Stimulated activated CD4-positive, alpha-beta T cell treated with anti-CD3 and anti-CD28 coated beads, Interleukin-12 subunit alpha, Interleukin-12 subunit beta, amount 100 ng/mL, for 4 hours (primary cell): ENCODE results near the gene NDUFB6.
"Not testable (repeated sequence)": the region's sequence is repeated elsewhere in the genome, so short reads cannot be mapped to it uniquely, and the experiment has no call there.

Source experiments
- DNase-seq: peaks from one replicate; pipeline ENCODE4 v3.0.0-alpha.2; 2020

The NDUFB6 gene

DNA sequence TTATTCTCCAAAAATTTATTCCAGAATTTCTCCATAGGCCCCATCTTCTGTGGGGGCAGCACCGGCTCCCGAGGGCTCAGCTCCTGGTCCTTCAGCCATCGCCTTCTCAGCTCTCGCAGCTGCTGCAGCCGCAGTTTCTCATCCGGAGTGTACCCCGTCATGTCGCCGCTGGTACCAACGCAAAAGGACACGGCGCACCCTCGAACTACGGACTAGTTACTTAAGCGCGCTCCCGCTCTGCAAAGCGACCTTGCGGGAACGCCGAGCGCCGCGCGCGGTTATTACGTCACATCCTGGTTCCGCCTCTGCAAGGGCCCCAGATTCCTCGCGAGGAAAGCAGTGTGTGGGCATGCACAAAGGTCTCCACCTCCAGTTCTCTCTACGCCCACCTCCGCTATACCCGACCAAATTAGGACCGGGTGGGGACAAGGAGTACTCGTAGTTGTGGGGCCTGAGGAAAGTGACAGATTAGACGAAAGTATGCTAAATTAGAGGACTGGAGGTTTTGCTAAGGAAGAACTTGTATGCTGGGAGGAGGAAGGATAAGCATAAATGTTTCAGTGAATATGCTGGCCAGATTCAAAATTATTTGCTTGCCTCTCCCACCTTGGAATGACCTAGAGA is at the start of gene NDUFB6:
Gene NDUFB6 (minus strand): TSS at position 260 of the 624 bp plus-strand sequence. CDS start 99 bp downstream, at position 161.
- peak; percentile 93 for DNase-seq

DNA sequence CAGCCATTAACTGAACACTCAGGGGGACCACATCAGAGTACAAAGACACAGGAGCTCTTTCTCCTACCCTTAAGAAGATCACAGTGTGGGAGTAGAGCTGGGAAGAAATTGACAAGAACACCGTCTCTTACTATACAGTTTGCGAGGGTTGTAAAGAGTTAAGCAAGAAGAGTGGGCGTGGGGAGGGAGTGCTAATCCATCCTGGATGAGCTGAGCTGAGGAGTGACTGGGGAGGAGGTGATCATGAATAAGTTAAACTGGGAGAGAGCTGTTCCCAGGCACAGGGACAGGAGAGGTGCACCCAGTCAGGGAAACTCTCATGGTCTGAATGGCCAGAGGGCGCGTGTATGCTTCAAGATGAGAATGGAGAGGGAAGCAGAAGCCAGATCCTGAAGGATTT is 45.3 kb upstream of the NDUFB6 start:
- no peak for DNase-seq

GRCh38 chr9:32606811-32607210 is 33.9 kb upstream of the NDUFB6 start:
- no peak for DNase-seq

DNA sequence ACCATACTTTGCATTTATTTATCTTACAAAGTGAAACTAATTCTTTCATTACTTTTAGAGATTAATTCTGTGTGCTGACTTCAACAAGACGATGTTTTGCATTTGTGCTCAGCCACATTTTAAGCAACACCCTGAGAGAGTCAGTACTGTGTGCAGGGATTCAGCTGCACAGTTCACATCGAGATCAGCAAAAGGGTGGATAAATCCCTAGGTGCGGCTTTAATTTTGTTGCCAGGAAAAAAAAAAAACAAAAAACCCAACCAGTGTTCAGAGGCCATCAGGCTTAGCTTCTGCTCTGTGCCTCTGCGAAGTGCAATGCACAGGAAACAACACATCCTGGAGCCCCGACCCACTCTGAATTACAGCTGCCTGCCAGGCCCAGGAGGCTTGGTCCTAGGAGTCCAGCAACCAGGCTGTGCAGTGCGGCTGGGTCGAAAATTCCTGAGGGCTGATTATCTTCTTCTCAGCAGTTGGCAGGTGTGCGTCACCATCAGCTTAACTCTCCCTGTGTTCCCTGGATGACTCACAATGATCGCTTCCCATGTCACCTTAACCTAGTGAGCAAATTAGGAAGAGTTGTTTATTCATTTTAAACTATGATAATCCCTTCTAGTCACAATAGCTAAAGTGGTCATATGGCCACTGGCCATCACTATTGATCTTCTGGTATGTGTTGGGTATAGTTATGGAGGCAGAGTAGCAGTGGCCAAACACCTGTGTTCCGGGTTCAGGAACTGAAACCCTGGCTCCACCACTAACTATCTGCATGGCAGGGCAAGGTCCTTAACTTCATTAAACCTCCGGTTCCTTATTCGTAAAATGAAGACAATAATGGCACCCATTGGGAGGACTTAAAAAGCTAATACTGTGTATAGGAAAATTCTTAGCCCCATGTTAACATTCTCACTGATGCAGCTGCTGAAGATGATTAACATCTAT is 31.2 kb upstream of the NDUFB6 start:
- DNase-seq: no peak

GRCh38 chr9:32599021-32599420 is 26.1 kb upstream of the NDUFB6 start:
- not testable (repeated sequence) for DNase-seq

- no peak for DNase-seq
Observed at GRCh38 chr9:32596936-32597335, 24.0 kb upstream of the NDUFB6 start.

- no peak for DNase-seq
Observed at GRCh38 chr9:32596096-32596865, 23.3 kb upstream of the NDUFB6 start.

DNA sequence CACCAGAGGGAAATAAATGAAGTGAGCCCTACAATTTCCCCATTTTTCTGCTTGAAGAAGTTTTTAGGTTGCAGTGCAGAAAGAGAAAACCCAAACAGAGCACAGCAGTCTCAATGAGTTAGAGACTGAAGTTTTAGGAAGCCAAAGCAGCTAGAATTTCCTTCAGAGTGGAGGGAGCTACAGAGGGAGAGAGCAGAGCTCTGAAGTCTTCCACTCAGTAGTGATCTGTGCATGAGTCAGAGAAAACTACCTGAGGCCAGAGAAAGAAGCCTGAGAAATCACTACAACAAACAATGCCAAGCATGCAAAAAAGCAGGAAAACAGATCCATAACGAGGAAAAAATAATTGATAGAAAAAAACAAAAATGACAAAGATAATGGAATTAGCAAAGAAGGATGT is 17.9 kb upstream of the NDUFB6 start:
- DNase-seq: no peak

DNA sequence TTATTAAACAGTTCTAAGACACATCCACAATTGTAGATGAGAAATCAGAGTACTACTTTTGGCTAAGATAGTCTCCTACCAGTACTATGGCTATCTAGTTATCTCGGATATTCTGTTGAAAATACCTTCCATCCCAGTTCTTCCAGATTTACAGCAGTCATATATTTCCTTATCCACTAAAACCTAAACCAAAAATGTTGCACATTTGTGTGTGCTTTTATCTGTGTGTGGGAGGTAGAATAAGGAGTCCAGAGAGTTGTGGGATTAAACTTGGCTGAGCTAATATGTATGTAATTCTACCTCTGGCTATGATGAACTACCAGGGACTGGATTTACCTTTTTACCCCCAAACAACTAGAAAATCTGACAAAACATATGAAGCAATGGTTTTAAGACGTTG is 17.5 kb upstream of the NDUFB6 start:
- DNase-seq: no peak

DNA sequence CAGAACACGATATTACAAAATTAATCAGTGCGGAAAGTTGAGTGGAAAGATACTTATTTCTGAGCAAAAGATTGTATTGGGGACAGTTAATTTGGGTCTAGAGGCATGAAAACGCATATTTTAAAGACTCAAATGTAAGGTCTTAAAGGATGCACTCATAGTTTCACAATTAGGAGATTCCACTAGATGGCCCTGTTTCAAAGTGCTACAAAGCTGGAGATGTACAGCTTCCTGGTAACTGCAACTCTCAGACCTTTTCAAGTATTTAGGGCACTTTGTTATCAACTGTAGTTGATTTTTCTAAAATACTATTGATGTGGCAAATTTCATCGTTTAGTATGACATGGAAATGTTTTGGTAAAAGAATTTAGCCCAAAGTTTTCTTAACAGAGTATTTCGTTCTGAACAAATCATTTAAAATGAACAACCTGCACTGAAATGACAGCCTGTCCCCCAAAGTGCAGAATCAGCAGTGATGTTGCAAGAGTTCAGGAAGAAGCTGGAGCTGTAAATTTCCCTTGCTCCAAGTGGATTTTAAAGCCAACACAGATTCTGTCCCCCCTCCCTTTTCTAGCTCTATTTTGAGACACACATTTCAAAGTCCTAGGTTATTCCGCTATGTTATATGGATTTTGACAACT is 16.2 kb upstream of the NDUFB6 start:
- DNase-seq: no peak

GRCh38 chr9:32587901-32588300 is 14.9 kb upstream of the NDUFB6 start:
- DNase-seq: no peak

GRCh38 chr9:32584784-32585183 is 11.8 kb upstream of the NDUFB6 start:
- no peak for DNase-seq

DNA sequence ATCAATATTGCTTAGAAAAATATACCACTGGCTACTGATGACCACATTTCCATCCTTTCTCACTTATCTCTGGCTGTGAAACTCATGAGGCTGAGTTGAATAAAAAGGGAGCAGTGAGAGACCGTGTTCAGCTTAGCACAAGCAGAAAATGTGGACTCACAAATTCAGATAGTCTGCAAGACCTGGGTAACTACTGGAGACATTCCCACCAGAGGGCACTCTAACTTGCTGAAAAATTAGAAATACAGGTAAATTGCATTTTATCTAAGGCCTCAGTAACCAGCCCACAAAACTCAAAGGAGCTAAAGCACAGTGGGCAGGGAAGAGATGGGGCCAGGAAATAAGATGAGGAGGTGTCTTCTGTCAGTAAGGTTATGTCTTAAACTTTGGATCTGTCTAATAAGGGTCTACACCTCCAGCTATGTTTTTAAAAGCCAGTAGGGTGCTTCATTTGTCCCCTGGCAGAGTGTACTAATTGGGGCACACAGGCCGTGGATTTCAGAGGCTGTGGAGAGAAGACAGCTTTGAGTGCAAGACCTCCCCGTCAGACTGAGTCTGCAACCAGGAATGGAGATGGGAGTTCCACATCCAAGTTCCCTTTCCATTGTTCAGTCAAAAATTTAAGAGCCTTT is 8.7 kb upstream of the NDUFB6 start:
- DNase-seq: no peak

GRCh38 chr9:32580631-32581300 is 7.8 kb upstream of the NDUFB6 start:
- no peak for DNase-seq

GRCh38 chr9:32579706-32580331 is 6.9 kb upstream of the NDUFB6 start:
- peak; percentile 78 for DNase-seq

DNA sequence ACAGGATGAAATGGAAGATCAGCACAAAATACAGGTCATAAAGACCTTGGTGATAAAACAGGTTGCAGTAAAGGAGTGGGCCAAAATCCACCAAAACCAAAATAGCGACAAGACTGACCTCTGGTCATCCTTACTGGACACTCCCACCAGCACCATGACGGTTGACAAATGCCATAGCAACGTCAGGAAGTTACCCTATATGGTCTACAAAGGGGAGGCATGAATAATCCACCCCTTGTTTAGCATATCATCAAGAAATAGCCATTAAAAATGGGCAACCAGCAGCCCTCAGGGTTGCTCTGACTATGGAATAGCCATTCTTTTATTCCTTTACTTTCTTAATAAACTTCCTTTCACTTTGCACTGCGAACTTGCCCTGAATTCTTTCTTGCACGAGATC is 6.0 kb upstream of the NDUFB6 start:
- no peak for DNase-seq

DNA sequence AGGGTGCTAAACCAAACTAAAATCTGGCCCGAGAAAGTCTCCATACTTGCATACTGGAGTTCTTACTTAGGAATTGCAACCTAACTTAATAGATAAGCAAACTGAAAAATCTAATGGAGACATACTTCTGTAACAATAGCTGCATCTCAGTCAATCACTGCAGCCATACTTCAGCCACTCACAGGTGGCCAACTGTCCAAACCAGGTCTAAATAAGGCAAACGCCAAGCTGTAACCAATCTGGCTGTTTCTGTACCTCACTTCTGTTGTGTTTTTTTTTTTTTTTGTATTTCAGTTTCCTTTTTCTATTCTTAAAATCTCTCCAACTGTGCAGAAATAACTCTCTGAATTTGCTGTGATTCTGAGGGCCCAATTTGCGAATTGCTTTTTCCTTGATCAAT is 4.4 kb upstream of the NDUFB6 start:
- DNase-seq: no peak

DNA sequence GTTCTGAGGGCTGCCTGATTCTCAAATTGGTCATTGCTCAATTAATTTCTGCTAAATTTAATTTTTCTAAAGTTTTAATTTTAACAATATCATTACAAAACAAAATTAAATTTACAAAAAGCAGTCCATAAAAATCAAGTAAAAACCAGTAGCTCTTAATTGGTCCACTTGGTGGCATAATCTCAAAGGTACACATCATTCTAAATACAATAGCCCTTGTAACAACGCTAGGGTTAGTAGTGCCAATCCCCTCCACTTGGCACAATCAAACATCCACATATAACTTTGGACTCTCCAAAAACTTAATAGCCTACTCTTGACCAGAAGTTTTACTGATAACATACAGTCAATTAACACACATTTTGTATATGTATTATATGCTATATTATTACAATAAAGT is 1.9 kb upstream of the NDUFB6 start:
- DNase-seq: no peak

DNA sequence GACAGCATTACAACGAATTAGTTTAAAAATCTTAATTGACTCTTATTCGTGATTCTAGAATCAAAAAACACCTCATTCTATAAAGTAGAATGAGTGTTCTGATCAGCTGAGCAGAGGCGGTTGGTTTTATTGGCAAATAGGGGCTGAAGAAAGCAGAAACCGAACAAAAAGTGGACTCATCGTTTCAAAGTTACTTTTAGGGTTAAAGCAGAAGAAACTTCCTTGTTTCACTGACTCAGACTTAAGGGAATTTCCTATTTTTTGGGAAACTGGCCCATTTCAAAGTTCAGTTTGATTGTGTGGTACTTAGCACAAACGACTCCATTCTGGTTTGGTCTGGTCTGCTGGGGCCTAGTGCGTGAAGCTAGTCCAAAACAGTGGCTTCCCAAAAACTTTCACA is 862 bp upstream of the NDUFB6 start:
- no peak for DNase-seq

DNA sequence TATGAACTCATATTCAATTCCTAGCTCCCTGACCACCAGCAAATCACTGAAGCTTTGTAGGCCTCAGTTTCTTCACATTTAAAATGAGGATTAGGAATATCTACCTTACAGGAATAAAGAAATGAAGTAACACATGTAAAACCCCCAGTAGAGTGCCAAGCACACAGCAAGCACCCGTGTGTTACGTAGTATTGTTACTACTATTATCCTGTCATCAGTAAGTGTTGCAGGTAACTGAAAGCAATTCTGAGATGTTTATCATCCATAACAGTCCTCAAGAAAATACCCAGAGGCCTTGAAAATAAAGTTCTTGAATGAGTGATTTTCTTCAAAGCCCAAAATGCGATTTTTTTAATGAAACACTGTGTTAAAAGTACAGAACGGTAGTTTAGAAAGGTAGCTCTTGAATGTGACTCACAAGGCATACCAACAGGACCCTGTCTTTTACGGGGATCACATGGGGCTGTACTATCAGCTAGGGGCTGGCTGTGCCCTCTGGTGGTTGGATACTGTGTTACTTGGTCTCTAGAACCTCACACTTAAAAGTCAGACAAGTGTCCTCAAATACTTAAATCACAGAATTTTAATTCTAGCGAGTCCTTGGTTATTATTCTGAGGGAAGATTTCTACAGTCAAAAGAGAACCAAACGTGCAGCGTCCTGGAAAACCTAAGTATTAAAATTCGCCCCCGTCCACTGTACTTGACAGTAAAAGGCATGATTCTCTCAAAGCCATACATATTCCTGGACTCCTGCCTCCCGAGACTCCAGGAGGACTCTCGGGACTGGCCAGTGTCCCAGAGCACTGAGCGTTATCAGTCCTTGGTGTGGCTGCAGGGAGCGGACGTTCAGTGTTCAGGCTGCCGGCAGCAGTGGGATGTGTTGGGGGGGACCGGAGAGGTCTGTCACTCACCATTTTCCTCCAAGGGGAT is 725 bp downstream of the NDUFB6 start:
- peak; percentile 55 for DNase-seq
